Calu3 (cell line): ENCODE results near the gene NUDT14. TPM values are rescaled to one million over a fixed set of nuclear protein-coding genes. Genes with fewer than 3 reads are reported as not detected.

ENCODE experiments used
- BruUV-seq: library from RNA; stranded (reverse); fragments of 400-500 nt; replicated peaks from 2 replicates; lab custom pipeline; 2021; lab: Mats Ljungman, UMichigan
- CTCF ChIA-PET: fragments of 300-600 bp; sonication (Branson Sonifier 250); formaldehyde crosslinking; loops from one replicate; lab custom pipeline; 2022; ENCODE audit warnings: antibody characterized with exemption; lab: Charles Lee
- DNase-seq: peaks from one replicate; pipeline ENCODE4 v3.0.0; 2022
- H3K27ac Mint-ChIP-seq: one replicate; pipeline ENCODE4 v1.8.0; 2022; ENCODE audit warnings: mixed read lengths; ENCODE audit not compliant: unreplicated experiment
- H3K27me3 Mint-ChIP-seq: one replicate; pipeline ENCODE4 v1.8.0; 2022; ENCODE audit warnings: mixed read lengths; ENCODE audit not compliant: unreplicated experiment
- H3K36me3 Mint-ChIP-seq: one replicate; pipeline ENCODE4 v1.8.0; 2022; ENCODE audit warnings: mild to moderate bottlenecking, moderate library complexity, mixed read lengths; ENCODE audit not compliant: insufficient read depth, unreplicated experiment
- H3K4me1 Mint-ChIP-seq: one replicate; pipeline ENCODE4 v1.8.0; 2022; ENCODE audit warnings: mild to moderate bottlenecking, low read depth, mixed read lengths; ENCODE audit not compliant: unreplicated experiment
- H3K4me3 Mint-ChIP-seq: one replicate; pipeline ENCODE4 v1.8.0; 2022; ENCODE audit warnings: mild to moderate bottlenecking, low read depth, moderate library complexity, mixed read lengths; ENCODE audit not compliant: unreplicated experiment
- H3K9me3 Mint-ChIP-seq: one replicate; pipeline ENCODE4 v1.8.0; 2022; ENCODE audit warnings: low read depth, mixed read lengths; ENCODE audit not compliant: unreplicated experiment
- intact Hi-C: fragments of 100-400 bp; cut with micrococcal nuclease; formaldehyde crosslinking; loops from one replicate; pipeline ENCODE4 v1.10.0; 2022; ENCODE audit not compliant: unreplicated experiment
- total RNA-seq: library from RNA; stranded (reverse); gene quantifications from 2 replicates; pipeline ENCODE4 v1.2.3, GENCODE V29; 2022
- TF ChIP-seq, protein P1 (sequence below): fragments of 200-600 bp; IDR thresholded peaks from one replicate; pipeline ENCODE4 v1.8.0; 2022; ENCODE audit warnings: antibody characterized with exemption; ENCODE audit not compliant: unreplicated experiment

The NUDT14 gene
- total RNA-seq, 1 experiment from 2014 or later: 38.0 TPM

DNA sequence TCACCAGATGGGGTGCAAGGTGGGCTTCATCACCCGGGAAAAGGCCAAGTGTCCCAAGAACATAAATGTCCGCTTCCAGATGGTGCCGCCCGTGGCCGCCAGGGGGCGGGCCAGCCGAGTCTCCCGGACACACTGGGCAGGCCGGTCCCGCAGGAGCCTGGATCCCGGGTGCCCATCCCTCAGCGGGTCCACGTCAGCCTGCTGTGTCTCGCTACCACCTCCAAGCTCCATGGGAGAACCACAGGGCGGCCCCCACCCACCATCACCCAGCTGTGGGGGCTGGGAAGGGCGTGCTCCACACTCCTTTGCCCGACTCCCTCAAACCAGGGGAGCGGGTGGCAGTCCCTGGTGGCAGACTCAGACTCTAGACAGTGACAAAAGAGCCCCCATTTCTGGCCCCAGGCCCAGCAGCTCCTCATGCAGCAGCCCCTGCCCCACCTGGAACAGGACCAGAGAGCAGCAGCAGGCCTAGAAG lies 22.0 kb upstream of the NUDT14 start:
- CTCF ChIA-PET: interaction anchor here (0.6 to 0.9 kb wide), 2 partner anchors 22 to 149 kb away, joined by 3 to 4 read pairs; no protein-coding TSS in a partner anchor
- peaks cover 27% of the 10 kb centered on the region for H3K27me3 Mint-ChIP-seq
- intact Hi-C loops: loop anchor here (1.0 kb wide), 1 partner anchor 149 kb away; no protein-coding TSS in a partner anchor
- H3K9me3 Mint-ChIP-seq: no peaks in the 10 kb centered on the region
- H3K27ac Mint-ChIP-seq: no peak overlapping the region
- no peak overlapping the region for H3K4me3 Mint-ChIP-seq
- peak; percentile 84 for DNase-seq
- no TSS peak for BruUV-seq
- TF ChIP-seq, protein P1, sequence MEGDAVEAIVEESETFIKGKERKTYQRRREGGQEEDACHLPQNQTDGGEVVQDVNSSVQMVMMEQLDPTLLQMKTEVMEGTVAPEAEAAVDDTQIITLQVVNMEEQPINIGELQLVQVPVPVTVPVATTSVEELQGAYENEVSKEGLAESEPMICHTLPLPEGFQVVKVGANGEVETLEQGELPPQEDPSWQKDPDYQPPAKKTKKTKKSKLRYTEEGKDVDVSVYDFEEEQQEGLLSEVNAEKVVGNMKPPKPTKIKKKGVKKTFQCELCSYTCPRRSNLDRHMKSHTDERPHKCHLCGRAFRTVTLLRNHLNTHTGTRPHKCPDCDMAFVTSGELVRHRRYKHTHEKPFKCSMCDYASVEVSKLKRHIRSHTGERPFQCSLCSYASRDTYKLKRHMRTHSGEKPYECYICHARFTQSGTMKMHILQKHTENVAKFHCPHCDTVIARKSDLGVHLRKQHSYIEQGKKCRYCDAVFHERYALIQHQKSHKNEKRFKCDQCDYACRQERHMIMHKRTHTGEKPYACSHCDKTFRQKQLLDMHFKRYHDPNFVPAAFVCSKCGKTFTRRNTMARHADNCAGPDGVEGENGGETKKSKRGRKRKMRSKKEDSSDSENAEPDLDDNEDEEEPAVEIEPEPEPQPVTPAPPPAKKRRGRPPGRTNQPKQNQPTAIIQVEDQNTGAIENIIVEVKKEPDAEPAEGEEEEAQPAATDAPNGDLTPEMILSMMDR: peak; percentile 94
- peaks cover 15% of the 10 kb centered on the region for H3K4me1 Mint-ChIP-seq
- H3K36me3 Mint-ChIP-seq: peaks cover 9% of the 10 kb centered on the region

DNA sequence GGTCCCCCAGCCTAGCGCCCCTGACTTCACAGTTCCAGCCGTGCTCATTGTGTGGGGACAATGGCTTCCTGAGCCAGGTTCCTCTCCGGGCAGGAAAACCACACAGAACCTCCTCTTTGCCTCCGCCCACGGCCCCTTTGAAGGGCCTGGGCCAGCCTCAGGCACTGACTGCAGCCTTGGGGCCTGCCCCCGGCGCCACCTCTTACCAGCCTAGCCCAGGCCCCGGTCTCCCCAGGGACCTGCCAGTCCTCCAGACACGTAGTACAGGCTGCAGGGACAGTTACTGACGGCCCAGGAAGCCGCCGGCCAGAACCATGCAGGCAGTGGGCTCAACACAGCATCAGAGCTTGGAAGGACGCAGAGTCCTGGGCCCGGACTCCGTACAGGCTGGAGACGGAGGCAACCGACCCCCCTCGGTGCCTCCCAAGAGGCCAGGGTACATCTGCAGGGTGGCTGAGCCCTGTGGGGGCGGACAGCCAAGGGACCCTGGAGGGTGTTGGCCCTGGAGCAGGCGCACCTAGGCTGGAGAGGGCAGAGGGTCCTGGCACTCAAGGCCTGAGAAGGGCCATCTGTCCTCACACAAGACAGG lies 20.9 kb upstream of the NUDT14 start:
- H3K36me3 Mint-ChIP-seq: peaks cover 9% of the 10 kb centered on the region
- no peak overlapping the region for H3K4me3 Mint-ChIP-seq
- H3K27ac Mint-ChIP-seq: no peak overlapping the region
- CTCF ChIA-PET: interaction anchor here (0.6 to 2.0 kb wide), 4 partner anchors 68 to 289 kb away, joined by 3 to 6 read pairs (median 4); partner anchors contain the start of gene TEDC1
- H3K9me3 Mint-ChIP-seq: no peaks in the 10 kb centered on the region
- TF ChIP-seq, protein P1: no peak
- intact Hi-C loops: no loop called here
- no TSS peak for BruUV-seq
- DNase-seq: no peak
- peaks cover 15% of the 10 kb centered on the region for H3K4me1 Mint-ChIP-seq
- peaks cover 34% of the 10 kb centered on the region for H3K27me3 Mint-ChIP-seq

DNA sequence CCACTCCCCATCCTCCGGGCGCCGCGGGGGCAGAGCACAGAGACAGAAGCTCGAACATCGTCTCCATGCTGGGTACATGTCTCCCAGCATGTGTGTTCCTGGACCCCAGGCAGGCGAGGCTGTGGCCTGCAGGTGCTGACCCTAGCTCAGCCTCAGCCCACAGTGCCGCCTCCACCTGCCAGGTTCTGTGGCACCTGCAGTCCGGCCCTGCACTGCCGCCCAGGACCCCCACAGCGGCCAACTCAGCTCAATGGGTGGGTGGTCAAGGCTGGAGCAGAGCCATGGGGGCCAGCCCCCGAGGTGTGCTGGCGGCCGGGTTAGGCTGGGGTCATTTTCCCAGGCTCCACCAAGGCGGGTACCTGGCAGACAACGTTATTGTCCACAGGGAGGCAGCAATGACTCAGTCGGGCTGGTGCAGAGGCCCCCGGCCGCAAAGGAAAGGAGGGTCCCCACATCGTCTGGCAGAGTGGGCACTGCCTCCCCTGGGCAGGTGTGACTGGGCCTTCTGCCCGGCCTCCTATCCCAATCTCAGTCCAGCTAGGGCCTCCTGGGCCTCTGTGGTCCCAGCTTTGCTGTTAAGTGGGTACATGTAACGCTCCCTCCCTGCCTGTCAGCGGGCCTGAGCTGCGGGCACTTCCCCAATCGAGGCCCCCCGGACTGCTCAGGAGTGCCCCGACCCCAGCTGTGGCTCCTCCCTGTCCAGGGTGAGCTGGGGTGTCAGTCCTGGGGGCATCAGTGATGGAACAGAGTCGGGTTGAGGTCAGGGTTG lies 20.2 kb upstream of the NUDT14 start:
- Mint-ChIP-seq H3K4me1 (peaks cover 15% of the 10 kb centered on the region), H3K27ac (no peak overlapping the region), H3K9me3 (no peaks in the 10 kb centered on the region), H3K4me3 (no peak overlapping the region), H3K27me3 (peaks cover 34% of the 10 kb centered on the region), H3K36me3 (peaks cover 9% of the 10 kb centered on the region)
- CTCF ChIA-PET: interaction anchor here (0.6 to 2.0 kb wide), 3 partner anchors 151 to 289 kb away, joined by 3 to 6 read pairs (median 4); partner anchors contain the start of gene TEDC1
- TF ChIP-seq, protein P1: peak; percentile 31
- intact Hi-C loops: no loop called here
- DNase-seq: no peak
- no TSS peak for BruUV-seq

DNA sequence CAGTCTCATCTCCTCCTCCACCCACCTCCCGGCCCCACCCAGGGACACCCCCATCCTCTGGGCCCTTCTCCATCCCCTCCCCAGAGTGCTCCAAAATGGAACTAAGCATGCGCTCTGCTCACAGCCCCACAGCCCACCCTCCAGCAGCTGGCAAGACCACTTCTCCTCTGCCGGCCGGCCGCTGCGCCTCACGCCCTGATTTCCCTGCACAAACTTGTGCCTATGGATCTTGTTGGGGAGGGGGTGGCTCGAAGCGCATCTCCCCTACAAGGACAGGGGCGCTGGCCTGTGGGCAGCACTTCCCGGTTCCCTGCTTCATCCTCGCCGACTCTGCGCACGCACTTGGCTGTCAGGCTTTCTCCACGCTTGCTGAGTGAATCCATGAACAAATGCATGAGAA lies 19.5 kb upstream of the NUDT14 start:
- no peak for DNase-seq
- H3K27ac Mint-ChIP-seq: no peak overlapping the region
- TF ChIP-seq, protein P1: no peak
- no peak overlapping the region for H3K4me3 Mint-ChIP-seq
- no peaks in the 10 kb centered on the region for H3K9me3 Mint-ChIP-seq
- CTCF ChIA-PET: interaction anchor here (0.6 to 2.0 kb wide), 3 partner anchors 152 to 289 kb away, joined by 4 to 6 read pairs (median 6); no protein-coding TSS in a partner anchor
- intact Hi-C loops: no loop called here
- peaks cover 15% of the 10 kb centered on the region for H3K4me1 Mint-ChIP-seq
- H3K36me3 Mint-ChIP-seq: peaks cover 9% of the 10 kb centered on the region
- peaks cover 40% of the 10 kb centered on the region for H3K27me3 Mint-ChIP-seq
- no TSS peak for BruUV-seq
